HCT116 (cell line): ENCODE results near the gene OR51E1.

Experiments used
- CEBPB ChIP-seq: IDR thresholded peaks from 2 replicates; pipeline ENCODE4 v1.6.1; 2012; ENCODE audit warnings: low read depth
- CTCF ChIP-seq, 3 experiments: fragments of 200-600 bp in 1 of 3; sonication (generic) in 1 of 3; IDR thresholded peaks in 2 of 3; conservative IDR thresholded peaks in 1 of 3; 2 replicates each; pipeline ENCODE4 v1.5.1; 2012 to 2017; ENCODE audit warnings: low read depth in 2 of 3, low read length in 2 of 3, antibody characterized with exemption in 1 of 3, borderline replicate concordance in 1 of 3, control low read depth in 1 of 3, mild to moderate bottlenecking in 1 of 3, mixed read lengths in 1 of 3, mixed run types in 1 of 3, moderate library complexity in 1 of 3; ENCODE audit not compliant: insufficient read depth in 1 of 3
- EGR1 ChIP-seq: IDR thresholded peaks from 2 replicates; pipeline ENCODE4 v1.6.1; 2012; ENCODE audit warnings: low read depth
- EZH2 ChIP-seq: fragments of 200-600 bp; sonication (generic); IDR thresholded peaks from 2 replicates; pipeline ENCODE4 v1.6.1; 2017; ENCODE audit warnings: antibody characterized with exemption, mixed run types
- EZH2phosphoT487 ChIP-seq: fragments of 200-600 bp; IDR thresholded peaks from 2 replicates; pipeline ENCODE4 v1.6.1; 2018; ENCODE audit warnings: antibody characterized with exemption, borderline replicate concordance
- MAX ChIP-seq: IDR thresholded peaks from 2 replicates; pipeline ENCODE4 v1.6.1; 2012
- POLR2A ChIP-seq: IDR thresholded peaks from 2 replicates; pipeline ENCODE4 v1.7.0; 2011; ENCODE audit warnings: borderline replicate concordance; ENCODE audit not compliant: insufficient read depth, insufficient read length; ENCODE audit errors: extremely low read depth
- POLR2AphosphoS5 ChIP-seq: IDR thresholded peaks from 2 replicates; pipeline ENCODE4 v1.6.1; 2011; ENCODE audit warnings: mild to moderate bottlenecking, low read depth, low read length, moderate library complexity
- RAD21 ChIP-seq: IDR thresholded peaks from 2 replicates; pipeline ENCODE4 v1.6.1; 2012; ENCODE audit warnings: low read depth, mild to moderate bottlenecking
- SIN3A ChIP-seq: IDR thresholded peaks from 2 replicates; pipeline ENCODE4 v1.6.1; 2012; ENCODE audit warnings: low read depth
- SP1 ChIP-seq: IDR thresholded peaks from 2 replicates; pipeline ENCODE4 v1.6.1; 2012; ENCODE audit warnings: low read depth
- TCF7L2 ChIP-seq: IDR thresholded peaks from 2 replicates; pipeline ENCODE4 v1.7.0; 2011; ENCODE audit warnings: borderline replicate concordance, inconsistent platforms; ENCODE audit not compliant: insufficient read depth, insufficient read length; ENCODE audit errors: extremely low read depth
- ZFX ChIP-seq: fragments of 450-650 bp; IDR thresholded peaks from 2 replicates; pipeline ENCODE4 v1.6.1; 2017

GRCh38 chr11:4662876-4663275 lies 19.1 kb downstream of the OR51E1 start:
- no peak for TF ChIP-seq POLR2AphosphoS5
- TF ChIP-seq CTCF (IDR thresholded peaks at IDR 0.05 in 2 of 3, conservative IDR thresholded peaks at IDR 0.05 in 1 of 3; ENCODE audit: borderline replicate concordance in 1 of 3, insufficient read depth in 1 of 3, low read depth in 2 of 3, low read length in 2 of 3): no peak
- TF ChIP-seq POLR2A: no peak
- TF ChIP-seq TCF7L2: no peak
- TF ChIP-seq MAX: no peak
- TF ChIP-seq CEBPB: no peak
- no peak for TF ChIP-seq SIN3A
- TF ChIP-seq EGR1: no peak
- no peak for TF ChIP-seq SP1
- TF ChIP-seq ZFX: no peak
- TF ChIP-seq RAD21: no peak
- TF ChIP-seq EZH2phosphoT487: no peak
- no peak for TF ChIP-seq EZH2
